Stimulated activated CD8-positive, alpha-beta memory T cell treated with anti-CD3 and anti-CD28 coated beads, Interleukin-2, amount 100 ng/mL, for 48 hours (primary cell): ENCODE data around the gene HLA-DRA.
A peak's percentile ranks its signal among the peaks of the same experiment; 100 is the strongest.

ENCODE experiments used
- DNase-seq, 2 donors: peaks; one replicate each; pipeline ENCODE4 v3.0.0-alpha.2; 2020; ENCODE audit warnings: low read depth in 2 of 2

The HLA-DRA gene

DNA sequence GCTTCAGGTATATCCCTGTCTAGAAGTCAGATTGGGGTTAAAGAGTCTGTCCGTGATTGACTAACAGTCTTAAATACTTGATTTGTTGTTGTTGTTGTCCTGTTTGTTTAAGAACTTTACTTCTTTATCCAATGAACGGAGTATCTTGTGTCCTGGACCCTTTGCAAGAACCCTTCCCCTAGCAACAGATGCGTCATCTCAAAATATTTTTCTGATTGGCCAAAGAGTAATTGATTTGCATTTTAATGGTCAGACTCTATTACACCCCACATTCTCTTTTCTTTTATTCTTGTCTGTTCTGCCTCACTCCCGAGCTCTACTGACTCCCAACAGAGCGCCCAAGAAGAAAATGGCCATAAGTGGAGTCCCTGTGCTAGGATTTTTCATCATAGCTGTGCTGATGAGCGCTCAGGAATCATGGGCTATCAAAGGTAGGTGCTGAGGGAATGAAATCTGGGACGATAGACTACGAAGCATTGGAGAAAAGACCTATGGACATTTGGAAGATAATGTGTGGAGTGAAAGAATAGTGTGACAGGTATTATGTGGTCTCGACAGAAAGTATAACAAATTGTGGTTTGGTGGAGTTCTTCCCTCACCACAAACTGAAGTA, at the start of gene HLA-DRA:
TSS of gene HLA-DRA (plus strand) at position 286 of the 613 bp plus-strand sequence. CDS start at position 350, 64 bp downstream.
- no peak for DNase-seq

DNA sequence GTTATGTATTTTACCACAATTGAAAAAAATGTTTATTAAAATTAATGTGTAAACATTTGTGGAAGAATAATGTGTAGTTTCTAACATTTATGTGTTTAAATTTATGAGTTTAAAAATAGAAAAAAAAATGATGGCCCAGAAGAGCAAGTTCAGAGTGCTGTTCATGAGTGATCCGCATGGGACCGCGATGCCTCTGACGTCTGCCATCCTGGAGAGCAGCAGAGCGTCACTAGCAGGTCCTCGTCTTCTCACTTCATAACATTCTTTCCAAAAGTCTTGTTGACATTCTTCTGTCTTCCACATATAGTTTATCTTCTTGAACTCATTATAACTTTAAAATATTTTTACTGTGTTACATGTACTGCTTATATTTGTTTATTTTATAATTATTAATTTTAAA, 48.2 kb upstream of the HLA-DRA start:
- no peak for DNase-seq

GRCh38 chr6:32393665-32394420, 45.8 kb upstream of the HLA-DRA start:
- no peak for DNase-seq

DNA sequence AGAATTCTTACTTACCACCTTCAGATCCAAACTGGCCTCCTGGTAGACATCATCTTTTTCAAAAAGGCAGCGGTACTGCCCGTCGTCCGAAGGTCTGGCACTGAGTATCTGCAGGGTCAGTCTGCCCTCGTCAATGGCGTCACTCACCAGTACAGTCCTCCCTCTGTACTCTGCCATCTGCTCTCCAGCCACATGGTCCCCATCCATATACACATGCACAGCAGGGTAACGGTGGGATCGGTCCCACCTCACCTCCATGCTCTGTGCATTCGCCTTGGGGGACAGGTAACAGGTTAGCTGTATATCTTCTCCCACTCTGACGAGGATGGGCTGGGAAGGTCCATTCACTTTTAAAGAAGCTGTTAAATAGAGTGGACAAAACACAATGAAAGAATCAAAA, 43.7 kb upstream of the HLA-DRA start:
- no peak for DNase-seq

GRCh38 chr6:32397252-32397920, 42.3 kb upstream of the HLA-DRA start:
- no peak for DNase-seq

DNA sequence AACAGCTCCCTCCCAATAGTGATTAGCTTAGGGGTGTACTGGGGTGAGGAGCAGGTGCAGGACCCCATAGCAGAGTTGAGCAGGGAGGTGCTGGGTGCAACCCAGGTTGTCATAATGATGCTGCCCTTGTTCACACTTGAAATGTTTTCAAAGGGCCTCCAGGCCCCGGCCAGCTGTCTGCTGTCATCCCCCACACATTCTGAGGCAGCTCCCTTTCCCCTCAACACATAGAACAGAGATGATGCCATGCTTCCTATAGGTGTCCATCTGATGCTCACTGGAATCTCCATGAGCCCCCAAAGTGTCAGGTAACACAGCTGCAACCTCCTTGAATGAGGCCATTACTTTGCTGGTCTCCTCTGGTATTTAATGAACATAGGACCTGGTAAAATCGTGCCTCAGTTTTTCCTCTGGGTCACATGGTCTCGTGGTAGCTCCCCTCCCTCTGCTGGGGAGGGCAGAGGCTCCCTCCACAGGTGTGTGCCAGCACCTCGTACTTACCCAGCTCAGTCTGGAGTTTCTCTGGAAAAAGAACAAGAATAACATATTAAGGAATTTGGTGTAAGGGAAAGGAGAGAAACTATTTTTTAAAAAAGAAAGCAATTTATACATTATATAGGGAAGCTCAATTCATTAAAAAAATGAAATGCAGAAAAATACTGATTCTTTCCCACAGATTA, 38.3 kb upstream of the HLA-DRA start:
- DNase-seq, result no peak

- no peak for DNase-seq
These were observed 36.9 kb upstream of the HLA-DRA start for GRCh38 chr6:32402812-32403211.

GRCh38 chr6:32405656-32406055, 34.0 kb upstream of the HLA-DRA start:
- no peak for DNase-seq

DNA sequence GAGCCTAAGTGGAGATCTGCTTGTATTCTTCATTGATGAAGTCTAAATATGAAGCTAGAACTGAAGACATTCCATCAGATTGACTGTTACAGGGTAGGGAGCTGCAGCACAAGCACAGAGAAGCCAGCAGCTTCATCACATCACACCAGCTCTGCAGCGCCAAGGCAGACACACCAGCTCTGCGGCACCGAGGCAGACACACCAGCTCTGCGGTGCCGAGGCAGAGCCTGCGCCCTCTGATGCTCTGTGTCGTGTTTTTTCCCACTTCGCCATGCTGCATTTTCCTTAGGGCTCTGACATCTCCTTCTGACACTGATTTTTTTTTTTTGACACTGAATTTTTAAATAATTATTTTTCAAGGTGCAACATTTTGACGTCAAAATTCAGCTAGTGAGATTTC, 33.5 kb upstream of the HLA-DRA start:
- DNase-seq, result no peak

DNA sequence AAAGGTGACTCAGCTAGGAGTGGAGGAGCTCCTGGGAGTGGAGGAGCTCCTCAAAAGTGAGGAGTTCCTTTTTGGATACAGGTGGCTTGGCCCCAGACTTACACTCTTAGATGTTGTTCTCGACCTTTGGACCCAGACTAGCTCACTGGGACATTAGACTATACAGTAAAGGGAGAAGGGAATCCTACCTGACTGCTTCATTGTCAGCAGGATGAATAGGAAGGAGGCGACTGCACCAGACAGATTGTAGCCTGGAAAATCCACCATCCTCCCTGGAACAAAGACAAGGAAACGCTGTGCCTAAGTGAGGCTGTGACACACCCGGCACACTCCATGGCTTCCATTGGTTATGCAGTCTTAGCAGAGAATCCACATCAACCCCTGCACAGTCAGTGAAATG, 32.8 kb upstream of the HLA-DRA start, which contains the start of gene BTNL2:
TSS of gene BTNL2 (minus strand) at position 325 of the 400 bp plus-strand sequence. CDS start at position 267, 58 bp downstream.
- no peak for DNase-seq

DNA sequence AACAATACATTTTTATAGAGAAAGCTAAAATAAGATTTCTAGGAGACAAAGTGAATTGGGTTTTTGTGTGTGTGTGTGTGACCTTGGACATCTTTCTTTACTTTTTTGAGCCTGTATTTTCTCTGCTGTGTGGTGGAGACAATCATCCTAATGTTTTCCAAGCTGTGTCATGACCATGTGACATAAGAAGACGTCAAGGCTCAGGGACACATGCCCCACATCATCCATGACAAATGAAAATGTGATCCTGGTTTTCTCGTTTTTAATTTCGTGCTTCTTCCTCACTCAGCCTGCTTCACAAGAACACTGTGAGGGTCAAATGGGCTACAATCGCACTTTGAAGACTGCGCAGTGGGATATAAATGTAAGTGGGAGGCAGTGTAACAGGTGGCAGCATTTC, 28.8 kb upstream of the HLA-DRA start:
- DNase-seq, result no peak

GRCh38 chr6:32411566-32412327, 27.9 kb upstream of the HLA-DRA start:
- DNase-seq, result no peak

DNA sequence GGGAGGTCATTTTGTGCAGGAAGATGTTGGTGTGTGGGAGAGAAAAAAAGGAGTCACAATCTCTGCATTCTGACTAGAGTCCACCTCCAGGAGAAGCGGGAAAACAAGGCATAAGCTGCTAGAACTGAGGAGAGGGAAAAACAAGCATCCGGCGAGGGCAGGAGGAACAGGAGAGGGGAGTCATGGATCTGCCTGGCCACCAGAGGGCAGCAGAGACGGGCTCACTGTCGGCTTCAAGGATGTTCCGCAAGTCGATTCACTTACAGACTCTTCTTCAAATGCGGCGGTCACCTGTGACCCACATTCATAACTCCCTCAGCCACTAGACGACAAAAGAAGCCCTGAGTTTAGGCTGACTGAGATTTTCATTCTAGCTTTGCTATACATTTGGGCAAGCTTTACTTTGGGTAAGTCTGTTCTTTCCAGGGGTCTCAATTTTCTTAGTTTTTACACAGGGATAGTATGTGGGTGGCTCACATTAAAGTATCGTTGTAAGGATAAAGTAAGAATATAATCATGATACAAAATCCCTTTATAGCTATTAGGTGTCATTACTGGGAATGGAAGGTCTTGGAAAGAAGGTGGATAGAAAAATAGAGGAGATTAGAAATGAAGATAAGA, 26.1 kb upstream of the HLA-DRA start:
- DNase-seq, result peak; percentile 75 to 78

DNA sequence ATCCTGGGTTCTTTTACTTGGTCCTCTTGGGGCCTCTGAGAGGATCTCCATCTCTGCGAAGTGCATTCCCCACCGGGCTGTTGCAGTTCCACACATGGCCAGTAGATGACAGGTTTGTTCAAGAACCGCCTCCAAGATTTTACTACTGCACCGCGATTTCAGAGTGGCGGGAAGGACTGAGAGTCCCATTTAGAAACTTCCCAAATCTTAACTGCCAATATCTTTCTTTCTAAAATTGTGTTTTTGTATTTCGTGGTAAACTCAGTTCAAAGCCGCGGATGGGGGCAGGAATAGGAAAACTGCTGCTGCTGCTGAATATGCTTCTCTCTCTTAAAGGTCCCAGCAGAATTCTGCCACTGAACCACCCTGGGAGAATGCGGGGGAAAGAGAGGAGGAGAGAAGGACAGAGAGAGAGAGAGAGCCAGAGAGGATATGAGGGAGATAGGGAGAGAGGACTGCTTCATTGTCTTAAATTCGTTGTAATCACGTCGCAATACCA, 24.1 kb upstream of the HLA-DRA start:
- DNase-seq, result peak; percentile 51 to 75

DNA sequence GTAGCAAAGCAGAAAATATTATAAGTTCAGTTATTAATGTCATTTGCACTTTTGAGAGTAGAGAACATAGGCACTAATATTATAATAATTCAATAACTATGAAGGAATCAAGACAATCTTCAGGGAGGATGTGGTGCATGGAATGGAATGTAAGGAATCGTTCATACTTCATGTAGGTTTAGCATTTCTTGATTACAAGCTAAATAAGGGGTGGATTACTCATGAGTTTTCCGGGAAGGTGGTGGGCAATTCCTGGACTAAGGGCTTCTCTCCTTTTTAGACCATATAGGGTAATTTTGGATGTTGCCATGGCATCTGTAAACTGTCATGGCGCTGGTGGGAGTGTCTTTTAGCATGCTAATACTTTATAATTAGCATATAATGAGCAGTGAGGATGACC, 23.7 kb upstream of the HLA-DRA start:
- DNase-seq, result no peak

DNA sequence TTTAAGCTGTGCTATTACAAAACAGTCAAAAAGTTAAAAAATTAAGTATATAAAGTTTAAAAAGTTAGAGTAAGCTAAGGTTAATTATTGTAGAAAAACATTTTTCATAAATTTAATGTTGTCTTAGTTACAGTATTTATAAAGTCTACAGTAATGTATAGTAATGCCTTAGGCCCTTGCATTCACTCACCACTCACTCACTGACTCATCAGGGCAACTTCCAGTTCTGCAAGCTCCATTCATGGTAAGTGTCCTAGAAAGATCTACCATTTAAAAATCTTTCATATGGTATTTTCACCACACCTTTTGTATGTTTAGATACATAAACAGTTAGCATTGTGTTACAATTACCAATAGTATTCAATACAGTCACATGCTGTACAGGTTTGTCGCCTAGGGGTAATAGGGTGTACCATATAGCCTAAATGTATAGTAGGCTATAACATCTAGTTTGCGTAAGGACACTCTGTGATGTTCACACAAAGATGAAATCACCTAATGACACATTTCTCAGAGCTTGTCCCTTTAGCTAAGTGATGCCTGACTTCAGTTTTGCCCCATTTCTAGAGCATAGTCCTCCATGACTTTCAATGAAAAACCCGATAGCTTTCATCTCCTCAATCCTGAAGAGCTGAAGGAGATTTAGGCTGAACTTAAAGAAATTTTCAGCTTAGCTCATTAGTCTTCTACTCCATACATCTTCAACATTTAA, 14.9 kb upstream of the HLA-DRA start:
- no peak for DNase-seq

DNA sequence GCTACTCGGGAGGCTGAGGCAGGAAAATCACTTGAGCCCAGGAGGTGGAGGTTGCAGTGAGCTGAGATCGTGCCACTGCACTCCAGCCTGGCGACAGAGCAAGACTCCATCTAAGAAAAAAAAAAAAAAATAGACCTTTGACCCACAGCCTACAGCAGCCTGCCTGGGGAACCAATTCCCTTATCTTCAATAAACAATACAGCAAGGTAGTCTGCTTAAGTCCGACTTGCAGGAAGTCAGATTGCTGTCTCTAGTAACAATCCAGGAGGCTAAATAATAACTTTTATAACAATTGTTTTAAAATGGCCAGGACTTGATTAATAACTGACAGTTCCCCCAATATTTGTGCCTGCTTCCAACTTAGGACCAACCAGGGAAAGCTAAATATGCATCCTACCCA, 13.3 kb upstream of the HLA-DRA start:
- no peak for DNase-seq

DNA sequence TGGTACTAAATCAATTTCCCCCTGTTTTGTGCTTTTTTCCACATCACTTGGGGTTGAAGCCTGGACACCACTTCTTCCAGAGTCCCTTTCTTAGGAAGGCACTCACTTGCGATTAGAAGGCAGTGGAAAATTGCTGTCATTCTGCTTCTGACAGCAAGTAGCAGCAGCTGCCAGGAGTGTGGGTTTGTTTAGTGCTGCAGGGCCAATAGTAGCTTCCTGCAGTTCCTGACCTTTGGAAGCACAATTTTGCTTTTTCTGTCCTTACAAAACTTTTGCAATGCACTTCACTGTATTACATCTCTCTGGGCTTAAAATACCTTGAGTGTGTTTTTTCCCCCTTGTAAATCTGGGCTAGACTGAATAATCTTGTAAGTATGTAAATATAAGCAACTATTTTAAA, 12.5 kb upstream of the HLA-DRA start:
- no peak for DNase-seq

DNA sequence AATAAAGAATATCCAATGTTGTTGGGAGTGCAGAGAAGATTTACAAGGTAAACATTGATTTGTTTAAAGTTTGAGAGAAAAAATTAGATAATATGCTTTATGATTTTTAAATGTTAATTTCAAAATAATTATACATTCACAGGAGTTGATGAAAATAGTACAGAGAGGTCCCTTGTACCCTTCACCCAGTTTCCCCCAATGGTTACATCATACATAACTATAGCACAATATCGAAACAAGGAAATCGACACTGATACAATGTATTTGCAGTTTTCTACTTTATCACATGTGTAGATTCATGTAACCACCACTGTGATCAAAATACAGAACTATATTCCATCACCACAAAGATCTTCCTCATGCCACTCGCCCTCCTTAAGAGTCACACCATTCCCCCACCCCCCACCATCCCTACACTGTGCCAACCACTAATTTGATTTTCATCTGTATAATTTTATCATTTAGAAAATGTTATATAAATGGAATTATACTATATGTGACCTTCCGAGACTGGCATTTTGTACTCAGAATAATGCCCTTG, 11.7 kb upstream of the HLA-DRA start:
- no peak for DNase-seq

- no peak for DNase-seq
These were observed 9.5 kb upstream of the HLA-DRA start for GRCh38 chr6:32430179-32430578.
